ENCODE data around the gene RSPO4.

RSPO4 gene

DNA sequence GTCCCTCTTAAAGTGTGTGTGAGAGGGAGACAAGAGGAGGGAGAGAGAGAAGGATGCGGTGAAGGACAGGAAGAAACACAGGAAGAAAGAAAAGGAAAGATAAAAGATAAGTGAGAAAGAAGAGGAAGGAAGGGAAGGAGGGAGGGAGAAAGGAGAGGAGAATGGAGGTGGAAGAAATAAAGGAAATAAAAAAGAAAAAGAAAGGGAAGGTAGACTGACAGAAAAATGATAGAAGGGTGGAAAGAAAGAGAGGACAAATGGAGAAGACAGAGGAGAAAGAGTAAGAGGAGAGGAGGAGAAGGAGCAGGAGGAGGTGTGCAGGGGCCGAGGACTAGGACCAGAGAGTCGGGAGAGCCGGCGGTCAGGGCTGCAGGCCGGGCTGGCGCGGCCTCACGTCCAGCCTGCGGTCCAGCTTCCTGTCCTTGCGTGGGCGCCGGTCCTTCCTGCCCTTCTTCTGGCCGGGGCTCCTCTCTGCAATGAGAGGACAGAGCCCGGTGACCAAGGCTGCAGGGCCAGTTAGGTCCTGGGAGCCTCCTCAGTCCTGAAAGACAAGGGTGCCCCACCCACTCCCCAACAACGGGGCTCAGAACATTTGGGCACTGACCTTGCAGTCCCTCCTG lies 42.0 kb downstream of the RSPO4 start:
- H4K20me1 ChIP-seq (ENCODE audit: insufficient read depth, low read length) = no peaks in the 10 kb centered on the region
- H3K9me2 ChIP-seq (replicated peaks; ENCODE audit: insufficient read depth, low read length) = no peaks in the 10 kb centered on the region
- DNase-seq = no peak
- H3K9ac ChIP-seq (ENCODE audit: low read length) = no peak overlapping the region
- H3F3A ChIP-seq (ENCODE audit: insufficient read depth, low read length) = no peaks in the 10 kb centered on the region
- H3K27ac ChIP-seq (ENCODE audit: low read length) = no peak overlapping the region
- H3K4me1 ChIP-seq (ENCODE audit: low read length) = no peaks in the 10 kb centered on the region
- TF ChIP-seq EZH2phosphoT487 (IDR thresholded peaks at IDR 0.05; ENCODE audit: low read length) (no peak), EZH2 (optimal IDR thresholded peaks at IDR 0.05; ENCODE audit: low read depth, low read length) (no peak), CTCF (IDR thresholded peaks at IDR 0.05; ENCODE audit: low read length) (no peak)
- H2AFZ ChIP-seq (ENCODE audit: low read length) = no peak overlapping the region
- no peaks in the 10 kb centered on the region for H3K79me2 ChIP-seq (ENCODE audit: low read length)
- H3K4me2 ChIP-seq (ENCODE audit: low read depth, low read length) = no peak overlapping the region
- no peaks in the 10 kb centered on the region for H3K36me3 ChIP-seq (replicated peaks; ENCODE audit: insufficient read depth, low read length)
- H3K4me3 ChIP-seq (ENCODE audit: low read length) = no peak overlapping the region
- no peaks in the 10 kb centered on the region for H3K9me3 ChIP-seq (replicated peaks; ENCODE audit: insufficient read depth, low read length)
- H3K27me3 ChIP-seq (replicated peaks; ENCODE audit: insufficient read depth, low read length) = peaks cover 37% of the 10 kb centered on the region

DNA sequence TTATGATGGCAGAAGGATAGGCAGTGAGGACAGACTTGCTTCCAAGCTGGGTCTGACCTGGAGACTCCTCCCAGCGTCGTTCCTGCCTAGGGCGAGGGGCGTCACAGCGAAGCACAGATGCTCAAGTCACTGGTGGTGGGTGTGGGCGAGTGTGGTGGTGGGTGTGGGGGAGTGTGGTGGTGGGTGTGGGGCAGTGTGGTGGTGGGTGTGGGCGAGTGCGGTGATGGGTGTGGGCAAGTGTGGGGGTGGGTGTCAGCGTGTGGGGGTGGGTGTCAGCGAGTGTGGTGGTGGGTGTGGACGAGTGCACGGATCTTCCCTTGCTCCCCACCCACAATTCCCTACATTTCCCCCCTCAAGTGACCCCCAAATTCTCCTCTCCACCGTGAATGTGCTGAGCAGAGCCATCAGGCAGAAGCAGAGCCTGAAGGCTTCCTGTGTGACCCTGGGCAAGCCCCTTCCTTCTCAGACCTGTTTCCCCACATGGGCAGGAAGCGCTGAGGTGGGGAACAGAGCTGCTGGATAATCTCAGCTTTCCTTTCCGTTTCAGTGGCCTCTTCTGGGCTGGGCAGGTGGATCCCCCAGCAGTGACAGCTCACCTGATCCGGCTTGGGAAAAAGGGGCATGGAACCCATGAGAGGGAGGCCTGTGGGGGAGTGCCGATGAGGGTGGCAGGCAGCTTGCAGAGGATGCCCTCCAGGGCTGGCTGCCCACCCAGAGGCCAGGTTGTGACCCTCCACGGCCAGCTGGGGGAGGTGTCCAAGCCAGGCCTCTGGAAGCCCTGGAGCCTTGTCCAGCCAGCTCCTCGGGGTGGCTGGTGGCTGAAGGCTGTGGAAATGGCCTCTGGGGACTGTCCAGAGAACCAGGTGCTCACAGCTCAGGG lies 42.9 kb downstream of the RSPO4 start:
- TF ChIP-seq CTCF (IDR thresholded peaks at IDR 0.05; ENCODE audit: low read length) (no peak), EZH2phosphoT487 (IDR thresholded peaks at IDR 0.05; ENCODE audit: low read length) (no peak), EZH2 (optimal IDR thresholded peaks at IDR 0.05; ENCODE audit: low read depth, low read length) (no peak)
- Histone ChIP-seq H3K27me3 (replicated peaks; ENCODE audit: insufficient read depth, low read length) (peaks cover 41% of the 10 kb centered on the region), H3K4me3 (ENCODE audit: low read length) (no peak overlapping the region), H3K9me2 (replicated peaks; ENCODE audit: insufficient read depth, low read length) (no peaks in the 10 kb centered on the region), H3F3A (ENCODE audit: insufficient read depth, low read length) (no peaks in the 10 kb centered on the region), H2AFZ (ENCODE audit: low read length) (no peak overlapping the region), H3K9ac (ENCODE audit: low read length) (no peak overlapping the region), H4K20me1 (ENCODE audit: insufficient read depth, low read length) (no peaks in the 10 kb centered on the region), H3K9me3 (replicated peaks; ENCODE audit: insufficient read depth, low read length) (no peaks in the 10 kb centered on the region), H3K79me2 (ENCODE audit: low read length) (no peaks in the 10 kb centered on the region), H3K36me3 (replicated peaks; ENCODE audit: insufficient read depth, low read length) (no peaks in the 10 kb centered on the region), H3K4me2 (ENCODE audit: low read depth, low read length) (no peak overlapping the region), H3K4me1 (ENCODE audit: low read length) (no peaks in the 10 kb centered on the region), H3K27ac (ENCODE audit: low read length) (no peak overlapping the region)
- DNase-seq = no peak

GRCh38 chr20:957544-957943 lies 44.6 kb downstream of the RSPO4 start:
- H3K27ac ChIP-seq (ENCODE audit: low read length) = no peak overlapping the region

More at GRCh38 chr20:957544-957943, 44.6 kb downstream of the RSPO4 start:
- no peak for DNase-seq
- Histone ChIP-seq H3K27me3 (replicated peaks; ENCODE audit: insufficient read depth, low read length) (peaks cover 46% of the 10 kb centered on the region), H3K79me2 (ENCODE audit: low read length) (no peaks in the 10 kb centered on the region), H3K9me2 (replicated peaks; ENCODE audit: insufficient read depth, low read length) (no peaks in the 10 kb centered on the region), H3K9ac (ENCODE audit: low read length) (no peak overlapping the region), H3F3A (ENCODE audit: insufficient read depth, low read length) (no peaks in the 10 kb centered on the region), H4K20me1 (ENCODE audit: insufficient read depth, low read length) (no peaks in the 10 kb centered on the region), H3K36me3 (replicated peaks; ENCODE audit: insufficient read depth, low read length) (no peaks in the 10 kb centered on the region), H3K4me1 (ENCODE audit: low read length) (no peaks in the 10 kb centered on the region), H3K4me2 (ENCODE audit: low read depth, low read length) (no peak overlapping the region), H3K9me3 (replicated peaks; ENCODE audit: insufficient read depth, low read length) (no peaks in the 10 kb centered on the region), H2AFZ (ENCODE audit: low read length) (no peak overlapping the region), H3K4me3 (ENCODE audit: low read length) (no peak overlapping the region)
- TF ChIP-seq CTCF (IDR thresholded peaks at IDR 0.05; ENCODE audit: low read length) (no peak), EZH2 (optimal IDR thresholded peaks at IDR 0.05; ENCODE audit: low read depth, low read length) (no peak), EZH2phosphoT487 (IDR thresholded peaks at IDR 0.05; ENCODE audit: low read length) (no peak)

All from MM.1S (cell line).